Activated CD8-positive, alpha-beta memory T cell treated with anti-CD3 and anti-CD28 coated beads for 24 hours (primary cell): ENCODE data around the gene BEGAIN.
A peak's percentile ranks its signal among the peaks of the same experiment; 100 is the strongest.

Source experiments
- DNase-seq: peaks from one replicate; pipeline ENCODE4 v3.0.0-alpha.2; 2020

Gene BEGAIN

GRCh38 chr14:100548295-100548655 lies 38.9 kb downstream of the BEGAIN start:
- DNase-seq: no peak

- DNase-seq: no peak
Observed at GRCh38 chr14:100547633-100548294, 39.5 kb downstream of the BEGAIN start.

GRCh38 chr14:100546051-100546443 lies 41.2 kb downstream of the BEGAIN start:
- peak; percentile 62 for DNase-seq

GRCh38 chr14:100545359-100545758 lies 41.9 kb downstream of the BEGAIN start:
- DNase-seq: no peak

GRCh38 chr14:100544506-100545141 lies 42.6 kb downstream of the BEGAIN start:
- no peak for DNase-seq

- no peak for DNase-seq
Observed at GRCh38 chr14:100543471-100544455, 43.5 kb downstream of the BEGAIN start.

GRCh38 chr14:100542619-100543205 lies 44.5 kb downstream of the BEGAIN start:
- no peak for DNase-seq

GRCh38 chr14:100541621-100542560 lies 45.3 kb downstream of the BEGAIN start:
- no peak for DNase-seq

- DNase-seq: no peak
Observed at GRCh38 chr14:100540926-100541620, 46.1 kb downstream of the BEGAIN start.

GRCh38 chr14:100540141-100540925 lies 46.9 kb downstream of the BEGAIN start:
- no peak for DNase-seq

- no peak for DNase-seq
Observed at GRCh38 chr14:100539766-100540140, 47.5 kb downstream of the BEGAIN start.

GRCh38 chr14:100539003-100539660 lies 48.1 kb downstream of the BEGAIN start:
- DNase-seq: no peak

GRCh38 chr14:100538351-100539002 lies 48.7 kb downstream of the BEGAIN start:
- DNase-seq: no peak

GRCh38 chr14:100537446-100538350 lies 49.5 kb downstream of the BEGAIN start:
- DNase-seq: no peak

GRCh38 chr14:100536721-100537445 lies 50.3 kb downstream of the BEGAIN start:
- DNase-seq: no peak

GRCh38 chr14:100536121-100536510 lies 51.1 kb downstream of the BEGAIN start:
- DNase-seq: no peak

GRCh38 chr14:100535287-100536120 lies 51.7 kb downstream of the BEGAIN start:
- DNase-seq: peak; percentile 46
